ENCODE data around the gene BCAN. TPM values are rescaled to one million over a fixed set of nuclear protein-coding genes. Genes with fewer than 3 reads are reported as not detected.

Gene BCAN
- total RNA-seq, 1 experiment from 2014 or later = 1.2 TPM

- no peak overlapping the region for H3K14ac ChIP-seq (ENCODE audit: insufficient read depth, low read length)
- H3K23ac ChIP-seq (ENCODE audit: insufficient read length, low read depth, low read length) = no peak overlapping the region
- H3K4me2 ChIP-seq (ENCODE audit: insufficient read depth, insufficient read length, low read length) = no peak overlapping the region
- H2BK120ac ChIP-seq (ENCODE audit: low read depth, low read length, poor library complexity, severe bottlenecking) = no peak overlapping the region
- H2BK15ac ChIP-seq (ENCODE audit: low read depth, low read length) = no peak overlapping the region
- H2BK20ac ChIP-seq (ENCODE audit: low read depth, low read length, poor library complexity, severe bottlenecking) = no peak overlapping the region
- no peaks in the 10 kb centered on the region for H3K9me3 ChIP-seq (ENCODE audit: control insufficient read depth, low read depth, low read length)
- no peak overlapping the region for H3K4me3 Mint-ChIP-seq
- no peak overlapping the region for H2AK5ac ChIP-seq (ENCODE audit: insufficient read length, low read length)
- H3K4ac ChIP-seq (ENCODE audit: low read depth, low read length) = no peak overlapping the region
- H4K91ac ChIP-seq (ENCODE audit: insufficient read length, low read depth, low read length) = no peak overlapping the region
- H3K18ac ChIP-seq (ENCODE audit: insufficient read length, low read depth, low read length) = no peak overlapping the region
- H3K79me2 ChIP-seq (ENCODE audit: insufficient read depth, low read length) = no peaks in the 10 kb centered on the region
- no peak overlapping the region for H4K8ac ChIP-seq (replicated peaks; ENCODE audit: insufficient read length, low read depth, low read length)
- no CpG with 5 or more reads among the region's 2 CpGs for WGBS (ENCODE audit: extremely low coverage, insufficient read length, low lambda C conversion rate)
- no peaks in the 10 kb centered on the region for H3K4me1 ChIP-seq (ENCODE audit: insufficient read depth, low read length)
- peaks cover 90% of the 10 kb centered on the region for H3K27me3 Mint-ChIP-seq (ENCODE audit: low read depth)
- H3K56ac ChIP-seq (ENCODE audit: insufficient read length, low read depth, low read length) = no peak overlapping the region
- peaks cover 6 to 7% of the 10 kb centered on the region in 2 experiments for H3K4me1 Mint-ChIP-seq
- H3K27ac ChIP-seq (ENCODE audit: insufficient read length, low read depth, low read length) = no peak overlapping the region
- no peak overlapping the region for H3K27ac Mint-ChIP-seq
- H3K27me3 ChIP-seq (ENCODE audit: insufficient read depth, low read length) = peaks cover 21% of the 10 kb centered on the region
- H4K20me1 ChIP-seq (ENCODE audit: control insufficient read depth, insufficient read depth, insufficient read length) = no peaks in the 10 kb centered on the region
- TF ChIP-seq, protein P1, sequence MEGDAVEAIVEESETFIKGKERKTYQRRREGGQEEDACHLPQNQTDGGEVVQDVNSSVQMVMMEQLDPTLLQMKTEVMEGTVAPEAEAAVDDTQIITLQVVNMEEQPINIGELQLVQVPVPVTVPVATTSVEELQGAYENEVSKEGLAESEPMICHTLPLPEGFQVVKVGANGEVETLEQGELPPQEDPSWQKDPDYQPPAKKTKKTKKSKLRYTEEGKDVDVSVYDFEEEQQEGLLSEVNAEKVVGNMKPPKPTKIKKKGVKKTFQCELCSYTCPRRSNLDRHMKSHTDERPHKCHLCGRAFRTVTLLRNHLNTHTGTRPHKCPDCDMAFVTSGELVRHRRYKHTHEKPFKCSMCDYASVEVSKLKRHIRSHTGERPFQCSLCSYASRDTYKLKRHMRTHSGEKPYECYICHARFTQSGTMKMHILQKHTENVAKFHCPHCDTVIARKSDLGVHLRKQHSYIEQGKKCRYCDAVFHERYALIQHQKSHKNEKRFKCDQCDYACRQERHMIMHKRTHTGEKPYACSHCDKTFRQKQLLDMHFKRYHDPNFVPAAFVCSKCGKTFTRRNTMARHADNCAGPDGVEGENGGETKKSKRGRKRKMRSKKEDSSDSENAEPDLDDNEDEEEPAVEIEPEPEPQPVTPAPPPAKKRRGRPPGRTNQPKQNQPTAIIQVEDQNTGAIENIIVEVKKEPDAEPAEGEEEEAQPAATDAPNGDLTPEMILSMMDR (conservative IDR thresholded peaks at IDR 0.05) = peak; percentile 84
- DNase-seq = peak; percentile 53
- H3K79me1 ChIP-seq (ENCODE audit: insufficient read depth, low read depth, low read length, poor library complexity, severe bottlenecking) = no peaks in the 10 kb centered on the region
- H3K36me3 Mint-ChIP-seq (ENCODE audit: insufficient read depth in 1 of 3, low read depth in 3 of 3) = no peaks in the 10 kb centered on the region
- H2BK5ac ChIP-seq (ENCODE audit: insufficient read length, low read length) = no peak overlapping the region
- H3K9me3 Mint-ChIP-seq = no peaks in the 10 kb centered on the region; a peak in 1 of 5 replicates
- no peak overlapping the region for H4K5ac ChIP-seq (ENCODE audit: insufficient read length, low read depth, low read length)
- H3K23me2 ChIP-seq (ENCODE audit: insufficient read length, low read depth, low read length, poor library complexity, severe bottlenecking) = peaks cover 19% of the 10 kb centered on the region
- H3K9ac ChIP-seq (ENCODE audit: extremely low read depth, insufficient read length, low read length) = no peak overlapping the region
- H2BK12ac ChIP-seq (ENCODE audit: insufficient read length, low read depth, low read length) = no peak overlapping the region
- H3T11ph ChIP-seq (ENCODE audit: low read length) = no peak overlapping the region
- H2AFZ ChIP-seq (ENCODE audit: low read length) = no peak overlapping the region
Measured at GRCh38 chr1:156627313-156627880, 14.5 kb upstream of the BCAN start.
